B cell (primary cell): ENCODE measurements around the gene C19orf12. TPM values are rescaled to one million over a fixed set of nuclear protein-coding genes. Genes with fewer than 3 reads are reported as not detected.

ENCODE experiments used
- ATAC-seq: fragments of 200-7000 bp; cut with Tn5 transposase; one replicate; pipeline ENCODE4 v1.10.0; 2021; ENCODE audit warnings: low read depth, mild to moderate bottlenecking, moderate number of reproducible peaks, moderate library complexity
- CTCF ChIA-PET: fragments of 350-600 bp; sonication (Branson Sonifier 250); formaldehyde crosslinking; loops from one replicate; lab custom pipeline; 2021; ENCODE audit warnings: antibody characterized with exemption, inconsistent platforms; lab: Charles Lee
- POLR2A ChIA-PET: fragments of 350-600 bp; sonication (Branson Sonifier 250); formaldehyde crosslinking; loops from one replicate; lab custom pipeline; 2021; ENCODE audit warnings: antibody characterized with exemption; lab: Charles Lee
- DNase-seq: peaks from one replicate; pipeline ENCODE4 v3.0.0; 2013
- H2AFZ ChIP-seq: 2 replicates; pipeline ENCODE4 v1.6.1; 2012; ENCODE audit warnings: mild to moderate bottlenecking, low read depth, low read length; ENCODE audit not compliant: insufficient read depth, poor library complexity, severe bottlenecking
- H3K27ac ChIP-seq, 2 donors: 1 replicate in 1 of 2; 2 replicates in 1 of 2; pipeline ENCODE4 v1.5.1; 2012 to 2013; ENCODE audit warnings: low read length in 2 of 2, mild to moderate bottlenecking in 2 of 2, moderate library complexity in 1 of 2
- H3K27me3 ChIP-seq, 4 experiments: fragments of 200-600 bp in 1 of 4; sonication (generic) in 1 of 4; replicated peaks in 1 of 4; 1 replicate in 2 of 4; 2 replicates in 2 of 4; pipeline versions ENCODE4 v1.6.1 to v1.7.0; 2013 to 2016; ENCODE audit warnings: low read length in 3 of 4, mild to moderate bottlenecking in 2 of 4, mixed read lengths in 1 of 4, moderate library complexity in 1 of 4; ENCODE audit not compliant: insufficient read depth in 4 of 4, control insufficient read depth in 3 of 4; ENCODE audit errors: control extremely low read depth in 1 of 4
- H3K36me3 ChIP-seq, 2 experiments: replicated peaks in 1 of 2; 1 replicate in 1 of 2; 2 replicates in 1 of 2; pipeline versions ENCODE4 v1.6.1 to v1.7.1; 2013; ENCODE audit warnings: low read length in 1 of 2; ENCODE audit not compliant: insufficient read depth in 2 of 2, control insufficient read depth in 1 of 2; ENCODE audit errors: control extremely low read depth in 1 of 2, extremely low read depth in 1 of 2
- H3K4me1 ChIP-seq, 2 donors: fragments of 200-600 bp in 1 of 2; sonication (generic) in 1 of 2; 1 replicate in 1 of 2; 2 replicates in 1 of 2; pipeline versions ENCODE4 v1.5.1 to v1.6.1; 2013 to 2017; ENCODE audit warnings: low read length in 2 of 2; ENCODE audit not compliant: control insufficient read depth in 2 of 2, insufficient read depth in 2 of 2
- H3K4me2 ChIP-seq: replicated peaks from 2 replicates; pipeline ENCODE3; 2012; ENCODE audit warnings: mild to moderate bottlenecking, low read depth, low read length; ENCODE audit not compliant: poor library complexity, severe bottlenecking
- H3K4me3 ChIP-seq, 5 experiments: fragments of 200-600 bp in 1 of 5; sonication (generic) in 1 of 5; 1 replicate in 3 of 5; 2 replicates in 2 of 5; pipeline versions ENCODE4 v1.5.1 to v1.7.0; 2011 to 2016; ENCODE audit warnings: low read length in 4 of 5, mild to moderate bottlenecking in 4 of 5, low read depth in 2 of 5, control low read depth in 1 of 5, moderate library complexity in 1 of 5; ENCODE audit not compliant: insufficient read depth in 1 of 5; ENCODE audit errors: control extremely low read depth in 1 of 5, extremely low read depth in 1 of 5
- H3K79me2 ChIP-seq: fragments of 200-600 bp; sonication (generic); one replicate; pipeline ENCODE4 v1.6.0; 2016; ENCODE audit warnings: low read length; ENCODE audit not compliant: control insufficient read depth, insufficient read depth
- H3K9ac ChIP-seq: fragments of 200-600 bp; sonication (generic); 2 replicates; pipeline ENCODE4 v1.6.1; 2017; ENCODE audit warnings: mild to moderate bottlenecking, low read length, moderate library complexity
- H3K9me3 ChIP-seq, 3 donors: one replicate each; pipeline versions ENCODE4 v1.6.1 to v1.7.1; 2013; ENCODE audit warnings: low read length in 2 of 3; ENCODE audit not compliant: control insufficient read depth in 2 of 3, insufficient read depth in 1 of 3; ENCODE audit errors: control extremely low read depth in 1 of 3
- H4K20me1 ChIP-seq: 2 replicates; pipeline ENCODE4 v1.6.0; 2012; ENCODE audit warnings: mild to moderate bottlenecking, low read length; ENCODE audit not compliant: insufficient read depth, control insufficient read depth, poor library complexity, severe bottlenecking
- H3K27ac Mint-ChIP-seq: one replicate; pipeline ENCODE4 v1.8.0; 2021; ENCODE audit warnings: mixed read lengths
- H3K27me3 Mint-ChIP-seq: one replicate; pipeline ENCODE4 v1.8.0; 2021; ENCODE audit warnings: mixed read lengths
- H3K4me1 Mint-ChIP-seq: one replicate; pipeline ENCODE4 v1.8.0; 2021; ENCODE audit warnings: mixed read lengths
- H3K4me3 Mint-ChIP-seq: one replicate; pipeline ENCODE4 v1.8.0; 2021; ENCODE audit warnings: mixed read lengths
- H3K9me3 Mint-ChIP-seq: one replicate; pipeline ENCODE4 v1.8.0; 2022; ENCODE audit warnings: mixed read lengths; ENCODE audit not compliant: insufficient read depth
- CTCF ChIP-seq: fragments of 200-600 bp; IDR thresholded peaks from one replicate; pipeline ENCODE4 v1.8.0; 2022; ENCODE audit warnings: antibody characterized with exemption, mild to moderate bottlenecking
- EZH2 ChIP-seq: IDR thresholded peaks from 2 replicates; pipeline ENCODE4 v1.6.1; 2012; ENCODE audit warnings: borderline replicate concordance, low read depth, mild to moderate bottlenecking, moderate library complexity, low read length; ENCODE audit not compliant: insufficient read depth, poor library complexity, severe bottlenecking
- WGBS: methylation state at CpG from one replicate; pipeline ENCODE4 v1.1.5; 2013; ENCODE audit warnings: missing lambda C conversion rate; ENCODE audit not compliant: insufficient coverage; 5-methylcytosine and 5-hydroxymethylcytosine counted together
- intact Hi-C: fragments of 100-400 bp; cut with micrococcal nuclease; formaldehyde crosslinking; loops from one replicate; pipeline ENCODE4 v1.10.0; 2022
- polyA plus RNA-seq: library from polyadenylated mRNA; depleted of rRNA; stranded (reverse); fragments of >200 nt; gene quantifications from 2 replicates; pipeline ENCODE4 v1.2.3, GENCODE V29; 2012
- total RNA-seq, 2 donors: library from RNA; stranded (reverse); fragments of 120-200 nt in 1 of 2; gene quantifications; 1 replicate in 1 of 2; 2 replicates in 1 of 2; pipeline versions ENCODE4 v1.2.3 to v1.2.4, GENCODE V29; 2013 to 2022

C19orf12 gene
- total and polyA plus RNA-seq, 2 donors (not counting 1 experiment from before 2014, with no cell fraction given) = 12.6 to 29.4 TPM

- POLR2A ChIA-PET = no interaction called here
- H3K27ac Mint-ChIP-seq = no peak overlapping the region
- H3K4me3 Mint-ChIP-seq = no peak overlapping the region
- H3K36me3 ChIP-seq = no peaks in the 10 kb centered on the region
- peak; percentile 36 for DNase-seq
- WGBS = 92% methylated on average over 5 of the region's 6 CpGs
- H2AFZ ChIP-seq = no peak overlapping the region
- CTCF ChIA-PET = interaction anchor here (1.0 to 5.0 kb wide), 4 partner anchors 20 to 86 kb away, joined by 3 to 50 read pairs (median 20); partner anchors contain the start of genes C19orf12 and PLEKHF1
- no peaks in the 10 kb centered on the region for H3K27me3 ChIP-seq
- H3K27ac ChIP-seq = peak overlapping the region in 1 of 2 donors; percentile 30
- H3K9ac ChIP-seq = no peak overlapping the region
- intact Hi-C loops = loop anchor here (2.0 kb wide), 1 partner anchor 31 kb away; the partner anchor contains the start of gene PLEKHF1
- peaks cover 21 to 23% of the 10 kb centered on the region in 2 donors for H3K4me1 ChIP-seq
- H3K9me3 ChIP-seq = peaks cover 0 to under 1% (median under 1%) of the 10 kb centered on the region in 3 donors
- no peak for TF ChIP-seq CTCF
- TF ChIP-seq EZH2 = no peak
- H3K9me3 Mint-ChIP-seq = no peaks in the 10 kb centered on the region
- no peak for ATAC-seq
- H3K4me3 ChIP-seq = no peak overlapping the region
- H3K4me2 ChIP-seq = no peak overlapping the region
- H3K79me2 ChIP-seq = peaks cover 28% of the 10 kb centered on the region
- no peaks in the 10 kb centered on the region for H4K20me1 ChIP-seq
- H3K4me1 Mint-ChIP-seq = peaks cover 22% of the 10 kb centered on the region
- H3K27me3 Mint-ChIP-seq = no peaks in the 10 kb centered on the region
Measured at GRCh38 chr19:29695765-29696564, 19.1 kb downstream of the C19orf12 start.
